Stimulated activated CD4-positive, alpha-beta T cell treated with anti-CD3 and anti-CD28 coated beads, Interleukin-4, amount 100 ng/mL, for 1 hour (primary cell): ENCODE measurements around the gene NOXA1.
A peak's percentile ranks its signal among the peaks of the same experiment; 100 is the strongest.
"Not testable (repeated sequence)": the region's sequence is repeated elsewhere in the genome, so short reads cannot be mapped to it uniquely, and the experiment has no call there.

Experiments
- DNase-seq: peaks from one replicate; pipeline ENCODE4 v3.0.0-alpha.2; 2020

The NOXA1 gene, protein sequence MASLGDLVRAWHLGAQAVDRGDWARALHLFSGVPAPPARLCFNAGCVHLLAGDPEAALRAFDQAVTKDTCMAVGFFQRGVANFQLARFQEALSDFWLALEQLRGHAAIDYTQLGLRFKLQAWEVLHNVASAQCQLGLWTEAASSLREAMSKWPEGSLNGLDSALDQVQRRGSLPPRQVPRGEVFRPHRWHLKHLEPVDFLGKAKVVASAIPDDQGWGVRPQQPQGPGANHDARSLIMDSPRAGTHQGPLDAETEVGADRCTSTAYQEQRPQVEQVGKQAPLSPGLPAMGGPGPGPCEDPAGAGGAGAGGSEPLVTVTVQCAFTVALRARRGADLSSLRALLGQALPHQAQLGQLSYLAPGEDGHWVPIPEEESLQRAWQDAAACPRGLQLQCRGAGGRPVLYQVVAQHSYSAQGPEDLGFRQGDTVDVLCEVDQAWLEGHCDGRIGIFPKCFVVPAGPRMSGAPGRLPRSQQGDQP

DNA sequence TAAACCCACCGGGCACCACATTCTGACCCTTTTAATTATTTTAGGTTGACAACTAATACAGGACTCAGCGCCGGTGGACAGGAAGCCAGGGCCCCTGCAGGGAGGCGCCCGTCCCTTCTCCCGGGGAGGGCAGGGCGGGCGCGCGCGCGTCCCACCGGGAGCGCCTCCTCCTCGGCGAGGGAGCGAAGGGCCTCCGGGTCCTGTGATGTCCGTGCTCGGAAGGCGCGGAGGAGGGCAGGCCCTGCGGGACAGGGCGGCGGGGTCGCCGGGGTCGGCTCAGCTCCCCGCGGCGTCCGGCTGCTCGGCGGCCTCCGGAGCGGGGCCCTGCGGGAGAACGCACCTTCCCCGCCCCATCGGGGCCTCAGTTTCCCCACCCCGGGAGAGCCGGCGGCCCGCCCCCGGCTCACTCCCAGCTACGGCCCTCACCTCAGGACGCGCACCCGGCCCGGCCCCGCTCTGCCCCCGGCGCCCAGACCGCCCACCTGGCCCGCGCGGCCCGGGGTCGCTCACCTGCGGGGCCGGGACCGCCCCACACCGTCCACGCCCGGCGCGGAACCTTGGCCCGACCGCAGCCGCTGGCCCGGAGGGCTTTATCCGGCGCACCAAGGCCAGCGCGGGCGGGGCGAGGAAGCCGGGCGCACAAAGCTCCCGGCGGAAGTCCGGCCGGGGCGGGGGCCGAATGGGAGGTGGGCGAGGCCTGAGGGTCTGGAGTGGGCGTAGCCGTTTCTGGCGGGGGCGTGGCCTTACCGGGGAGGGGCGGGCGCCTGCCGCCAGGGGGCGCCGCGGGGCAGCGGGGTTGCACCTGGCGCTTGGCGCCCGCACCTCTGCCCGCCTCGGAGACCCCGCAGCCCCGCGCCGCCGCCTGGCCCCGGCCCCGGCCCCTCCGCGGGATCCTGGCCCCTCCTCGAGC is at the start of gene NOXA1, which contains the start of gene EXD3:
TSS of gene NOXA1 (plus strand) at position 790 of the 910 bp plus-strand sequence. CDS start 137 bp downstream, outside the sequence.
TSS of gene EXD3 (minus strand) at position 559 of the 910 bp plus-strand sequence. CDS start 27,805 bp downstream, outside the sequence.
- peak; percentile 95 for DNase-seq

DNA sequence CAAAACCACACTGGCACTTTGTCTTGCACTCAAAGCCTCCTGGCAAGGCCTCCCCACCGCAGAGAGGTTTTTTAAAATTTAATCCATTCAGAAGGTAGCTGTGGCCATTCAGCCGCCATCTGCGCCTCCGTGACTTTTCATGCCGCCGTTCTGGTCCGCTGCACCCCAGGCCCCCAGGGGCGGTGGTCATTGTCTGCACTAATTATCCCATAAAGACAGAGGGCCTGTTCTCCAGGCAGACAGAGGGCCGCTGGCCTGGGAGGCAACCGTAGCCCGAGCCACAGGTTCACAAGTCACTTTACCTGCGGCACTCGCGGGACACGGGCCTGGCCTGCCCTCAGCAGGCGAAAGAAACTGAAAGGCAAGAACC is 49.6 kb upstream of the NOXA1 start:
- DNase-seq = no peak

DNA sequence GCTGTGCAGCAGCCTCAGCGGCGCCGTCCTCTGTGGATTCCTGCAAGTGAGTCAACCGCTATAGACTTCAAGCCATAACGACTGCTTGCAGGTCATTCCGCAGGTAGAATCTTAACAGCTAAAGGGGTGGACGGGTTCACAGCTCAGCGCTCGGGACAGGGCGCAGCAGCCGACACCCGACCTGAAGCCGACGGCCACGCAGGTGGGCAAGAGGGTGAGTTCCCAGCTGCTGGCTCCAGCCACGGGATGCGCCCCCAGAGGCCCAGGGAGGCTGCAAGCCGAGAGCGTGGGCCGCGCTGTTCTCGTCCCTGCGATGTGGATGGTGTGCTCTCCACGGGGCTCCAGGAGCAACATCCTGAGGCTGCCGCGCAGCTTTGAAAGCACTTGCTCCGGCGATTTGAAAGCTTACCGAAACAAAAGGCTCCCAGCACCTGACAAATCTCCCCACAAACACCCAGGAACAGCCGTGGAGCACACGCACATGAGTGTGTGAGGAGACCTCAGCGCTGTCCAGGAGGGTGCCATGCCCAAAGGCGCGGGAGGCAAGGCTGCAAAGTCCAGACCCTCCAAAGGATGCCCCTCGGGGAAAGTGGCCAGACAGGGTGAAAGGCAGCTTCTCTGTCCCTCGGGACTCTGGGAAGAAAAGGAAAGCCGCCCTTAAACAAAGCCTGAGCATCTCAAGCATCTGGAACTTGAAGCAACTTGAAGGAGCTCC is 48.9 kb upstream of the NOXA1 start:
- DNase-seq = no peak

DNA sequence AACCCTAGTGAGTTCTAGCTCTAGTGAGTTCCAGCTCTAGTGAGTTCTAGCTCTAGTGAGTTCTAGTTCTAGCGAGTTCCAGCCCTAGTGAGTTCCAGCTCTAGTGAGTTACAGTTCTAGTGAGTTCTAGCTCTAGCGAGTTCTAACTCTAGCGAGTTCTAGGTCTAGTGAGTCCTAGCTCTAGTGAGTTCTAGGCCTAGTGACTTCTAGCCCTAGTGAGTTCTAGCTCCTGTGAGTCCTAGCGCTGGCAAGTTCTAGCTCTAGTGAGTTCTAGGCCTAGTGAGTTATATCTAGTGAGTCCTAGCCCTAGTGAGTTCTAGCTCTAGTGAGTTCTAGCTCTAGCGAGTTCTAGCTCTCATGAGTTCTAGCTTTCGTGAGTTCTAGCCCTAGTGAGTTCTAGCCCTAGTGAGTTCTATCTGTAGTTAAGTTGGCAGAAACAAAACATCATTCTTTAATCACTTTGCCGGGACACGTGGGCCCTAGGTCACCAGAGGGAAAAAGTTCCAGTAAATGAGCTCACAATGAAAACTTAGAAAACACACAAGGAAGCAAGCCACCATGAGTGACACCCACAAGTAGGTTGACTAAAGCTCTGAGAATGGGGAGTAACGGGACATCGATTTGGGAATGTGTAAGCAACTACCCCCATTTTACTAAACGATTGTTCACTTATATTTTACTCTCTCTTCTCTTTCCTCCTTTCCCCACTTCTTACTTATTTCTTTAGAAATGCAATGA is 47.7 kb upstream of the NOXA1 start:
- DNase-seq = no peak

DNA sequence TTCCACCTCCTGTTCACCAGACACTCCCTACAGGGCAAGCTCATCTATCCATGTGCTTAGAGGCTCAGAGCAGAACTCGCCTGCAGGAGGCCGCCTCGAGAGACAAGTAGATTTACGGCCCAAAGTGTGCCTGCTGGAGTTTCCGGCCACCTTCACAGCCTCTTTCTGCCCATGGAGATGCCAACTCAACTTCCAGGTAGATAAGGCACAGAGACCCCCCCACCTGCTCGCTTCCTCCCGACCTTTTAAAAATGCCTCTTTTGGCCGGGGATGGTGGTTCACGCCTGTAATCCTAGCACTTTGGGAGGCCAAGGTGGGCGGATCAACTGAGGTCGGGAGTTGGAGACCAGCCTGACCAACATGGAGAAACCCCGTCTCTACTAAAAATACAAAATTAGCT is 46.8 kb upstream of the NOXA1 start:
- DNase-seq = no peak

DNA sequence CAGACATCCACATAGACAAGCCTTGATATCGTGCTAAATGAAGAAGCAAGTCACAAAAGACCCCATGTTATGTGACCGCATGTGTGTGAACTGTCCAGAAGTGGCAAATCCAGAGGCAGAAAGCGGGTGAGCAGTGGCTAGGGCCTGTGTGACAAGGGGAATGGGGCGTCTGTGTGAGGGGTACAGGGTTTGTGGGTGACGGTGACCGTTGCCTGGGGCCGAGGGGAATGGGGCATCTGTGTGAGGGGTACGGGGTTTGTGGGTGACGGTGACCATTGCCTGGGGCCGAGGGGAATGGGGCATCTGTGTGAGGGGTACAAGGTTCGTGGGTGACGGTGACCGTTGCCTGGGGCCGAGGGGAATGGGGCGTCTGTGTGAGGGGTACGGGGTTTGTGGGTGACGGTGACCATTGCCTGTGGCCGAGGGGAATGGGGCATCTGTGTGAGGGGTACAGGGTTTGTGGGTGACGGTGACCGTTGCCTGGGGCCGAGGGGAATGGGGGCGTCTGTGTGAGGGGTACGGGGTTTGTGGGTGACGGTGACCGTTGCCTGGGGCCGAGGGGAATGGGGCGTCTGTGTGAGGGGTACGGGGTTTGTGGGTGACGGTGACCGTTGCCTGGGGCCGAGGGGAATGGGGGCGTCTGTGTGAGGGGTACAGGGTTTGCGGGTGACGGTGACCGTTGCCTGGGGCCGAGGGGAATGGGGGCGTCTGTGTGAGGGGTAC is 44.3 kb upstream of the NOXA1 start:
- DNase-seq = not testable (repeated sequence)

DNA sequence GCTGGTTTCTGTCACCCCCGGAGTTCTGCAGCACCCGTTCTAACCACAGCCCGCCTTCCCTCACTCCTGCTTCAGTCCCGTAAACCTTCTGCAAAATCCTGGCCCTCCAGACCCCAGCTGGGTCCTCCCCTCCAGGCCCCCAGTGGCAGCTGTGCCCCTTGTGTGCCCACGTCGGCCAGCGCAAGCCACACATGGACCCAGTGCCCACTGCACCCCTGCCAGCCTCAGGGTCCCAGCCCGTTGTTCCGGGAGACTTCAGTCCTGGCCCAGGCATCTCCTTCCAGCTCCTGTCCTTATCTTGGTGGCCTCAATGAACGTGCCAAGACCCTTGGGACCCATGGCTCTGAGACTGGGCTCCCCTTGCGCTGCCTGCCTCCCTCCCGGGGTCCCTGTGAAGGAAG is 43.4 kb upstream of the NOXA1 start:
- DNase-seq = no peak

DNA sequence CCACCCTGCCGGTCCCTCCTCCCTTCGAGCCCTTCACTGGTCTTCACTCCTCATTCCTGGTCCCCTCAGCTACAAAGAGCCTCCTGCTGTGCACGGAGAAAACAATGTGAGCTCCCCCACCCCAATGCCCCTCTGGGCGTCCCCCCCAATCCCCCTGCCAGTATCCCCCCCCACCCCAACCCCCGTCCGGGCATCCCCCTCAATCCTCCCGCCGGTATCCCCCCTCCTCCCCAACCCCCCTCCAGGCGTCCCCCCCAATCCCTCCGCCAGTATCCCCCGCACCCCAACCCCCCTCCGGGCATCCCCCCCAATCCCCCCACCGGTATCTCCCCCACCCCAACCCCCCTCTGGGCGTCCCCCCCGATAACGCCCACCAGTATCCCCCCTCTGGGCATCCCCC is 43.0 kb upstream of the NOXA1 start:
- no peak for DNase-seq

DNA sequence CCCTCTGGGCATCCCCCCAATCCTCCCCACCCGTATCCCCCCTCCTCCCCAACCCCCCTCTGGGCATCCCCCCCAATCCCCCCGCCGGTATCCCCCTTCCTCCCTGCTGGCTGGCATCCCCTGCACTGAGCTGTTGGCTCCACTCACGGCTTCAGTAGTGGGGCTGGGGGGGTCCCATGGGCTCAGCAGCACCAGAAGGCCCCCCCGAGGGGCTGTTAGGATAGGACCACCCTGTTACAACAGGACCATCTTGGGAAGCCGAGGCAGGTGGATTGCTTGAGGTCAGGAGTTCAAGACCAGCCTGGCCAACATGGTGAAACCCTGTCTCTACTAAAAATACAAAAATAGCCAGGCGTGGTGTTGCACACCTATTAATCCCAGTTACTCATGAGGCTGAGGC is 42.6 kb upstream of the NOXA1 start:
- no peak for DNase-seq

DNA sequence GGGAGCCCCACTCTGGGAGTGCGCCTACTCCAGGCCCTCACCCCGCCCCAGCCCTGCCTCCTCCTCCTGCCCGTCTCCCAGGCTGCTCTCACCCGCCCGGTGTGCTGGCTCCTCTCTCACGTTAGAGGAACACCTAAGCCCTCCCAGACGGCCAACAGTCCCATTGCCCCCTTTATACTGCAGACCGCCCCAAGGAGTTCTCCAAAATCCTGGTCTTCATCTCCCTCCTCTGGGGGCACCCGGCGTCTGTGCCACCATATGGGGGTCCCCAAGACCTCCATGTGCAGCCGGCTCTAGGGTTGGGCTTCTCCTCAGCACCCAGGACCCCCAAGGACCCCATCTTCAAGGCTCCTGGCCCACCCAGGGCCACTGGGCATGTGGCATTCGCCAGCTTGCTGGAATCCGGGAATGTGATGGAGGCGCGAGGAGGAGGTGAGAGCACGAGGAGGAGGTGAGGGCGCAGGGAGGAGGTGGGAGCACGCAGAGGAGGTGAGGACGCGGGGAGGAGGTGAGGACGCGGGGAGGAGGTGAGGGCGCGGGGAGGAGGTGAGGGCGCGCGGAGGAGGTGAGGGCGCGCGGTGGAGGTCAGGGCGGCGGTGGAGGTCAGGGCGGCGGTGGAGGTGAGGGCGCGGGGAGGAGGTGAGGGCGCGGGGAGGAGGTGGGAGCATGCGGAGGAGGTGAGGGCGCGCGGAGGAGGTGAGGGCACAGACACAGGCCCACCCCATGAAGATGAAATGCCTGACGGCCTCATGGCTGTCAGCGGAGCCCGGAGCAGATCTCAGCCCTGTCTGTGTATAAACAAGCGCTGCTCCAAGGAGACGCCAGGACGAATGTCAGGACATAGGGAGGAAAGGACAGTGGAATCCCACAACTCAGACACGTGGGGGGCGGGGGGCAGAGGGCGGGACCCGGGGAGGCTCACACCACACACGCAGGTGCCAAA is 41.4 kb upstream of the NOXA1 start:
- no peak for DNase-seq

DNA sequence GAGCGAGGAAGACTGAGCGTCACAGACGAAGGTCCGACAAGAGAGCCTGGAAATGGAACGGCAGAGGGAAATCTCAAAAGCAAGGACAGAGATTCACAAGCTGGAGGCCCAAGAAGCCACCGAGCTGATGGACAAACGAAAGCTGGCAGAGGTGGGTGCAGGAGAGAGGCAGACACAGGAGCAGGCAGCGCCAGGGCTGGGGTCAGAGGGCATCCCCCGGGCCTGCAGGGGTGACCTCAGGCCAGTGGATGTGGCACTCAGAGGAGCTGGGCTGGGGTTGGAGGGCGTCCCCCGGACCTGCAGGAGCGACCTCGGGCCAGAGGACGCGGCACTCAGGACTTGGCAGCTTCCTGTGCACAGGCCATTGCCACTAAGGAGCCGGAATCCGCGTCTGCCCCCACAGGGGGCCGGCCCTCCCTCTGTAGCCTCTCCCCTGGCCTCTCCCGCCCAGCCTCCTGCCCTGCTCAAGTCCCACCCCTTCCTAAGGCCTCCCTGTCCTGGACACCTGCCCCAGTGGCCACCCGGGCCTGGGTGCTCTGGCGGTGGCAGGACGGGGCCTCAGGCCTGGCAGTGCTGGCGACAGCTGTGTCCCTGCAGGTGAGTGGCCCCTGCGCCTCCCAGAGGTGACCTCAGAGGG is 40.6 kb upstream of the NOXA1 start:
- no peak for DNase-seq

DNA sequence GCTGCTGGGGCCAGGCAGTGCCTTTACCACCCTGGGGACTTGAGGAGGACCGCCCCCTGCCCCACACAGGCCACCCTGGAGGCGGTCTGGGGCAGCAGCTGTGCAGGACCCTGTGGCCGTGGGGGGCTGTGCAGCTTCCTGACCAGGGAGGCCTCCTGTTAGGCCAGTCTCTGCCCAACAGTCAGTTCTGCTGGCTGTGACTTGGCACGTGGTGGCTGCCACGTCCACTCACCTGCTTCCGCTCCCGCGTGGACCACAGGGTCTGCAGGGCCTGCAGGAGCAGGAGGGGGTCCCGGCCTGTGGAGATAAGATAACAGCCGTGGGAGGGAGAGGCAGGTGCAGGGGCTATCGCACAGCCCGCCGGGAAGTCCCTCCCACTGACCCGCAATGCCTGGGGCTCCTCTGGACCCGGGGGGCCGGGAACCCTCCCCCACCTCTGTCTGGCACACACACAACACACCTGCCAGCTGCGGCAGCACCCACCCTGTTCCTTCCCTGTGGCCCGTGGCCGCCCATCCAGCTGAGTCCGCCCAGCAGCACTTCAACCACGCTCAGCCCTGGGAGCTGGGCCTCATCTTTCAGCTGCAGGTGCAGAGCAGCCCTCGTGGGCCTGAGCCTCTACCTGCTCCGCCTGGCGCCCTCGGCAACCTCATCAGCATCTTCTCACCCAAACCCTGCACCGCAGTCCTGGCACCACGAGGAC is 40.0 kb upstream of the NOXA1 start:
- DNase-seq = no peak

DNA sequence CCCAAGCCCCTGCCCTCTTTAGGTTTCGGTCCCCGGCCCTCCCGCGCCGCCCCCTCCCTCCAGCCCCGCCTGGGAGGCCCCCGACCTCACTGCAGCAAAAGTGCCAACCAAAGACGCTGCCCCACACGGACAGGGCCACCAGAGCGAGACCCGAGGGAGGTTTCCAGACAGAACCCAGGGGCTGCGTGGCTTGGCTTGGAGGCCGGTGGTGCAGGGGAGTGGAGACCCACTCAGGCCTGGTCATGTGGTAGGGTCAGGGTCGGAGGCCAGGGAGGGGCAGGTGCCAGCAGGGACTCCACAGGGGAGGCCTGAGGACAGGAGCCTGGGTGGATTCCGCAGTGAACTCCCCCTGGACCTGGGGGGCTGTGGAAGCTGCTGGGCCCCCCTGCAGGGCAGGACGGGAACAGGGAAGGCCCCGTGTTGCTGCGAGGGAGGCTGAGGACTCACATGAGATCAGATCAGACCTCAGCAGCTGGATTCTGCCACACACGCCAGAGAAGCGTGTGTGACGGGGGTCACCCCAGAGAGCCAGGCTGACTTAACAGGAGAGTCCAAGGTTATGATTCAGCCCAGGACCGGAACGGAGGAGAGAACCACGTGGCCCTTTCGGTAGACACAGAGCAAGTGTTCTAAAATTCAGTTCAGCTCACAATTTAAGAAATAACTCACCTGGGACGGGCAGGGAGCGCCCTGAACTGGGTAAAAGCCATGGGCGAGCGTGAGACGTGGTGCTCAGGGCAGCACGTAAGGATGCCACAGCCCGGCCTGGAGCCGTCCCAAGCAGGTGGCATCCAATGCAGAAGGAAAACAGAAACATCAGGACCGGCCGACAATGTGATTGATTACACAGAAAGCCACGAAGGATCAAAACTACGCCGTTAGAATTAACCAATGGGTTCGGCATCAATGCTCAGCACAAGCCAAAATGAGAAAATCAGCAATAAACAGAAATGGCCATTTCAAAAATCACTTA is 39.1 kb upstream of the NOXA1 start:
- DNase-seq = no peak

DNA sequence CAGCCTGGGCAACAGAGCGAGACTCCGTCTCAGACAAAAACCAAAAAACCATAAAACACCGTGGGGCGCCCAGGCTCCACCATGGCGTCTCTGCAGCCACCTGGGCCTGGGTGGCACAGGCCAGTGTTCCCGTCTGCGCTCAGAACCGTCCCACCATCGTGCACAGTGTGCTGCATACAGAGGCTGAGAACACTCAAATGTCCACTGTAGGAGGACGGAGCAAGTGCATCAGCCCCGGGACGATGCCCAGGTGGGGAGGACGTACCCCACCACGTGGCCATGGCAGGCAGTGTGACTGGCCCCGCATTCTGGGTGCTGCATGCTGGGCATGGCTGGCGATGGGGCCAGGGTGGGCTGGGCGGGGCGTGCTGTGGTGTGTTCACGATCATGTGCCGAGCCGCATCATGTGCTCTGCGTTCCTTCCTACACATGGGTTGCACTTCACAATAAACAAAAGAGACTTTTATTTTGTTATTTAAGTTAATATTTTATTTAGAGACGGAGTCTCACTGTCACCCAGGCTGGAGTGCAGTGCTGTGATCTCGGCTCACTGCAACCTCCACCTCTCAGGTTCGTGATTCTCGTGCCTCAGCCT is 38.0 kb upstream of the NOXA1 start:
- DNase-seq = no peak

DNA sequence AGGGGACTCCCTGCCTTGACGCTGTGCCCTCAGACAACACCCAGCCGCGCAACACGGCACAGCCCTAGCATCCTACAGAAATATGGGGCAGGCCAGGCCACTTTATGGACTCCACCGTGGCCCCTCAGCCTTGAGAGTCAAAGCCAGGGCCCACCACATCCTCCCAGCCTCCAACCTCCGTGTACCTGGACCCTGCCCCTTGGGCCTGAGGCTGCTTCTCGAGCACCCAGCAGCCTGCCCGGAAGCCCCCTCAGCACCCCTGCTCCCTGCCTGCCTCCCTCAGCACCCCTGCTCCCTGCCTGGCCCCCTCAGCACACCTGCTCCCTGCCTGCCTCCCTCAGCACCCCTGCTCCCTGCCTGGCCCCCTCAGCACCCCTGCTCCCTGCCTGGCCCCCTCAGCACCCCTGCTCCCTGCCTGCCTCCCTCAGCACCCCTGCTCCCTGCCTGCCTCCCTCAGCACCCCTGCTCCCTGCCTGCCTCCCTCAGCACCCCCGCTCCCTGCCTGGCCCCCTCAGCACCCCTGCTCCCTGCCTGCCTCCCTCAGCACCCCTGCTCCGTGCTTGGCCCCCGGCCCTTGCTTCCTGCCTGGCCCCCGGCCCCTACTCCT is 36.6 kb upstream of the NOXA1 start:
- DNase-seq = not testable (repeated sequence)

DNA sequence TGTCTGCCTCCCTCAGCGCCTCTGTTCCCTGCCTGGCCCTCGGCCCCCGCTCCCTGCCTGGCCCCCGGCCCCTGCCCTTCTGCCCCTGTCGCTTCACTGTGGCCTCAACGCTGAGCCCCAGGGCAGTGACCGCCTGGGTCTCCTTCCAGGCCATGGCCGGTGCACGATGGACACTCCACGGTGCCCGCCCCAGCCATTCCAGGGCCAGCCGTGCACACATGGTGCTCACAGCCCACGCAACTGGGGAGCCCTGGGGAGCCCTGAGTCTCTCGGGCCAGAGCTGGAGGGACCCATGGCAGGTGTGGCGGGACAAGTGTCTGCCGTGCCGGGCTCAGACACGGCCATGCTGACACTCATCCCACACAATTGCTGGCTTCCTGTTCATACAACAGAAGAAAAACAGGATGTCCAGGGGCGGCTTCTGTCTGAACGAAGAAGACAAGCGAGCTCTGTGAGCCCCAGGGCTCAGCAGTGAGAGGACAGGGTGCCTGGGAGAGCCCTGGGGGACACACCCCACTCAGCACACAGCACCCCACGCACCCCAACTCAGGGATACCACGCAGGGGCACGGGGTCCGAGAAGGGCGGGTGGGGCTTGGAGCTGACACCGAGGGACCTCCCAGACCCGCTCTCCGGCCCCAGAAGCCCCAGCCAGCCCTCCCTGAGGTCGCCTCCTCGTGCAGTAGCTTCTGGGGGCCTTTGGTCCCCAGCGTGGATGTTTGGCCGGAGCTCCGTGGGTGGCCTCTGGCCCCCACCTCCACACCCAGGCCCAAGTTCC is 35.9 kb upstream of the NOXA1 start:
- DNase-seq = peak; percentile 19
